IPS DF 4.7 (cell line): ENCODE data around the gene PRKCSH.
"Not testable (repeated sequence)": the region's sequence is repeated elsewhere in the genome, so short reads cannot be mapped to it uniquely, and the experiment has no call there.

Experiments
- DNase-seq: peaks from one replicate; pipeline ENCODE4 v3.0.0-alpha.2; 2013; ENCODE audit warnings: low spot score; ENCODE audit errors: extremely low read depth

The PRKCSH gene

DNA sequence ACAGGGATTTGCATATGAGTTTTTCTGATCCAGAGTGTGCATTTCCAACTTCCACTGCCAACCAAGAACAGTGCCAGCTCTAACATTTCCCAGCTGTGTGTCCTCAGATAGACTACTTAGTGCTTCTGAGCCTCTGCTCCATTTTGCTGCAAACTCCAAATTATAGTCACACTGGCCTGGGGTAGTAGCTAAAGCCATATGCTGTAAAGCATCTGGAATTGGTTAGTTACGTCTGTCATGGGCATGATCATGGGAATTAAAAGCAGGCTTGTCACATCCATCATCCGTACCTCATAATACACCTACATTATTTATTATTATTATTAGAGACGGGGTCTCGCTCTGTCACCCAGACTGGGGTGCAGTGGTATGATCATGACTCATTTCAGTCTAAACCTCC is 38.3 kb downstream of the PRKCSH start:
- DNase-seq = no peak

DNA sequence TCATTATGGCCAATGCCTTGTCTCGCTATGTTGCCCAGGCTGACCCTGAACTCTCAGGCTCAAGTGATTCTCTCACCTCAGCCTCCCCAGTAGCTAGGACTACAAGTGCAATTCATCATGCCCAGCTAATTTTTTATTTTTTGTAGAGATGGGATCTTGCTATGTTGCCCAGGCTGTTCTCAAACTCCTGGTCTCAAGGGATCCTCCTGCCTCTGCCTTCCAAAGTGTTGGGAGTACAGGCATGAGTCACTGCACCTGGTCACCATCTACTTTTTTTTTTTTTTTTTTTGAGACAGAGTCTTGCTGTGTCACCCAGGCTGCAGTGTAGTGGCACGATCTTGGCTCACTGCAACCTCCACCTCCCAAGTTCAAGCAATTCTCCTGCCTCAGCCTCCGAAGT is 39.9 kb downstream of the PRKCSH start:
- DNase-seq = not testable (repeated sequence)

- no peak for DNase-seq
Observed at GRCh38 chr19:11475861-11476260, 40.4 kb downstream of the PRKCSH start.

- DNase-seq = no peak
Observed at GRCh38 chr19:11478167-11479089, 43.0 kb downstream of the PRKCSH start.

DNA sequence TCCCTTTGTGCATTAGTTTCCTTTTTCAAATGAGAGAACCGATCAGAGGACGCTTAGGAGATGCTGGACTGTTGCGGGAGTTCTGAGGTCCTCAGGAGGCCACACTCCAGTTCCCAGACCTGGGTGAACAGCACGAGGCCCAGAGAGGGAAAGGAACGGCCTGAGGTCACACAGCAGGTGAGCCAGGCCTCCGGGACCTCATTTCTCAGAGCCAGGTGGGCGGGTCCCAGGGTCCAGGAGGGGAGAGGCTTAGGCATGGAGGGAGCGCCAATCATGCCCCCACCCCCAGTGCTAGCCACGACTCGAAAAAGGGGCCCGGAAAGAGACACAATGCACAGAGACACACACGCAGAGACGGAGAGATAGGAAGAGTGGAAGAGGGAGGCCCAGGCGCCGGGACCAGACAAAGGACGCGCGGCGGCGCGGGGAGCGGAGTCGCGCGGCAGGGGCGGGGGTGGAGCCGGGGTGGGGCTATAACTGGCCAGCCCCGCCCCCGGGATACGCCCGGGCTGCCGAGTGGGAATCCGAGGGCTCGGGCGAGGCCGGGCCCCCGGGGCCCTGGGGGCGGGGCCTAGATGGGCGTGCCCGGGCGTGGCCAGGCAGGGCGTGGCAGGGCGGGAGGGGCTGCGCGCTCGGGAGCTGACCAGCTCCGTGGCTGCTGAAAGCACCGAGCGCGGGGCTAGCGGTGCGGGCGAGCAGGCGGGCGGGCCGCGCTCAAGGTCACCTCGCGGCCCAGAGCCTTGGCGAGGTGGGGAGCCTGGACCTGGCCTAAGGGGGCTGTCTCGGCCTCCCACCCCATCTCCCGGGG is 43.9 kb downstream of the PRKCSH start:
- no peak for DNase-seq

- no peak for DNase-seq
Observed at GRCh38 chr19:11479898-11480714, 44.7 kb downstream of the PRKCSH start.

- no peak for DNase-seq
Observed at GRCh38 chr19:11480715-11481533, 45.5 kb downstream of the PRKCSH start, which contains the start of gene ELAVL3. ELAVL3 (minus strand) TSS chr19:11481046; CDS start chr19:11480608, 438 bp downstream.

DNA sequence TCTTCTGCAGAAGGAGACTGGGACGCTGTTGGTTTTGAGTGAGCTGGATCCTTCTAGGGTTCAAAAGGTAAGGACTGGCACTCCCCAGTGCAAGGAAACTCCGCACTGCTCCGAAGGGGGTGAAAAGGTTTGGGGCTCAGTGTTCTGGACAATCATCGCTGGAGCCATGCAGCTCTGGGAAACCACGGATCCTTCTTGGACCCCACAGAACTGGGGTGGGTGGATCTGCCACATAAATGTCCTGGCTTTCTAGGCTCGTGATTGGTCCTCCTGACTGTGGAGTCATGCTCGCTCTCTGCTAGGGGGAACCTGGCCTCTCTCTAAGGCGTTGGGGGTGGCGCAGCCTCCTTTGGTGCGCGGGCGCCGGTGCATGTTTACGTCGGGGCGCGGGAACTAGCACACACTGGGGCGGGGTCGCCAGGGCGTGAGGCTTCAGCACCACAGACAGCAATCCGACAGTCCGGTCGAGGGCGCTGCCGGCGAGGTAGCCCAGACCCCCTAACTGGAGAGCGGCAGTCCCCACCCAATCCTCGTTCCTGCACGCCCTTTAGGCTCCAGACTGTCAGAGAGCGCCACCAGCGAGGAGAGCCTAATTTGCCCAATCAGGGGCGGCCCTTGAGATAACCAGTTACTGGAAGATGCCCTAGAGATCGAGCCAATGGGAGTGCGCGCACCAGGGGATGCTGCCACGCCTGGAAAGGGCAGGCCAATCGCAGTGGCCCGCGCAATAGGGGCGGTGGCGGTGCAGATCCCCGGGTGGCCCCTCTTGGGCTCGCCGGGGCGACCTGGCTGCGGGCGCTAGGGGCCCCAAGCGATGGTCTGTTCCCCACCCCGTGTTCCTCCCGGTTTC is 46.3 kb downstream of the PRKCSH start:
- DNase-seq = no peak

DNA sequence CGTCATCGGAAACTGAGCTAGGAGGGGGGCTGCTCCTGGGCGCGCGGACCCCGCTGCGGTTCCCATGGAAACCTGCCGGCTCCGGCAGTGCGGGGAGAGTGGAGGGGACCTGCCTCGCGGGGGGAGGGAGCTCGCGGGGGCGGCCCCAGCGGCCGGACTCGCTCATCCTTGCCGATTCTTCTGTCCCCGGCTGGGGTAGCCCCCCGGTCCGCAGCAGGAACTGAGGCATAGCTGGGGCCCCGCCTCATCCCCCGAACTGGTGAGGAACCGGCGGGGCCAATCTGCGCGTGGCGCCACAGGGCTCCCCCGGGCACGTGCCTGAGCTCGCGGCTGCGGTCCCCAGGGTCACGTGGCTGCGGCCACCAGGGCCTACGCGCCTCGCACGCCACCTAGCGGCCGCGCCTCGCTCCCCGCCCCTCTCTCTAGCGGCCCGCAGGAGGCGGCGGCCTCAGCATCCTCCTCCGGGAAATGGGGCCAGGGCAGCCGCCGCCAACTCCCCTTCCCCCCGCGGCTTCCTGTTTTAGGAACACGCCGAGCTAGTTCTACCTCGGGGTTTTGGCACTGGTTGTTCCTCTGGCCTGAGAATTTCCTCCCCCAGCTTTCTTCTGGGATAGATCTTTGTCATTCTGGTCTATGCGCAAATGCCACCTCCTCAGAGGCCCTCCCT is 47.1 kb downstream of the PRKCSH start:
- DNase-seq = no peak

DNA sequence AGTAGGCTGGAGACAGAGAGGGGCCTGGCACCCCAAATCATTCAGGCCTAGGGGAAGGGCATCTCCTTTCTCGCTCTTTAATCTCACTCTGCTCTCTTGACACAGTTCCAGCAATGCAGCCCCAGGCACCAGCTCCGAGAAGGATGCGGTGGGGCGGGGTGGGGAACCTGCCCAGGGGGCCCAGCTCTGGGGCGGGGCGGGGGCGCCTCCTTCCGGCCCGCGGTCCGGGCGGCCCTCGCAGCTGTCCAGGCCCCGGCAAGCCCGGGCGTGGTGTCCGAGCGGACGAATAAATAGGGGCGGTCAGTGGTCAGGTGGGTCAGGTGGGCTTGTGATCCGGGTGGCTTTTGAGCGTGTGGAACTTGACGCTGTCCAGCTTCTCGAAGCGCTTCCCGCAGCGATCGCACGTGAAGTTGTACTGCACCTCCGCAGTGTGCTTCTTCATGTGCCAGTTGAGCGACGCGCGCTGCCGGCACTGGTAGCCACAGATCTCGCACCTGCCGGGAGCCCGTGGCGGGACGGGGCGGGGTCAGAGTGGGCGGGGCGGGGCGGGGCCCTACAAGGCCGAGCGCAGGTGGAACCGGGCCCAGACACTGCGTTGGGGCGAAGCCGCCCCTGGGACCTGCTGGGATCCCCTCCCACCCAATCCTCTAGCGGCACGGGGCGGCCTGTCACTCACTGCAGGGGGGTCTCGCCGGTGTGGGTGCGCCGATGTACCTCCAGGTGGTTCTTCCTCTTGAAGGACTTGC is 48.1 kb downstream of the PRKCSH start:
- no peak for DNase-seq

GRCh38 chr19:11485245-11485837 is 49.9 kb downstream of the PRKCSH start:
- no peak for DNase-seq

DNA sequence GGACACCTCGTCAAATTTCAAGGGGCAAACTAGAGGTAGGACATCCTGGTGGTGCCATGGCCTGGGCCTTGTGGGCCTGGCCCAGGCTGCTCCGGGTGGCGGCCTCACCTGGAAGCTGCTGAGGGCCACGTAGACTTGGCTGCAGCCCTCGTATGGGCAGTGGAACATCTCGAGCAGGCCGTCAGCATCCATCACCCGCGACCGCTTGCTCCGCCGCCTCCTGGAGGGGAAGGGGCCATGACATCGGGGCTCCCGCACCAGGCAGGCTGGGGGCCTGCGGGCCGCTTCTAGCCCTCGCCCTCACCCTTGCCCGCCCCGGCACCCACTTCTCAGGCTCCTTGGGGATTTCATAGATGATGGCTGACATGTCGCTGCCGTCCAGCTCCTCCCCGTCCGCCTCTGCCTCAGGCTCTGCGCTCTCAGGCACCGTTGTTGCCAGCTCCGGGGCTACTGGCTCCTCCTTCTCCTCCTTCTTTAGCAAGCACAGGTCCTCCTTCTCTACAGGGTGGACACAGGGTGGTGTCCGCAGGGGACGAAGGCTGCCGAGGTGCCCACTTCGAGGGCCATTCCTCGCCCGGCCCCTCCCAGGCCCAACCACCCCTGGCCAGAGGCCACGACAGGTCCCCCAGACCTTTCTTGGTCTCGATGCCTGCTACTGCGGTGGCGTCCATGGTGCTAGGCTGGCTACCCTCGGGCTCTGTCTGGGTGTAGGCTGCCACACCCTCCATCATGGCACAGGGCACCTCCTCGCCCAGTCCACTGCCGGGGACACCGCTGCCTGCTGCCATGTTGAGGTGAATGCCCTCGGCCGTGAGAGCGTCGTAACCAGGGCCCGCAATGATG is 51.4 kb downstream of the PRKCSH start:
- DNase-seq = no peak

GRCh38 chr19:11489378-11489777 is 53.9 kb downstream of the PRKCSH start:
- DNase-seq = no peak

- no peak for DNase-seq
Observed at GRCh38 chr19:11494634-11495285, 59.3 kb downstream of the PRKCSH start.

DNA sequence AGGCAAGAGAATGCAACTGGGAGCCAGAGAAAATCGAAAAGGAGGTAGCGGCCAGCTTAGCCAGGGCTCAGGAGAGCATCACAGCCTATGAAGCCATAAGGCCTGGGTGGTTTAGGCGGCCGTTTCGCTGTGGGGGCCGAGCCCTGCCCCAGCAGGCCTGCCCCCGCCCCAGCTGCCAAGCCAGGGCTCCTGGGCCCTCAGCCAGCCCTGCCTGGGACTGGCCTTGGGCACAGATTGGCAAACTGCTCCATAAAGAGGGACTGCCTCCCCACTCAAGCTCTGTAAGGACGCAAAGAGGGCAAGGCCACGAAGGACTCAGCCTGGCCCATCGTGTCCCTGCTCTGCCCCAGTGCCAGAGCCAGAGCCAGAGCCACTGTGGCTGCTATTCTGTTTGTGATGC is 60.0 kb downstream of the PRKCSH start:
- DNase-seq = no peak

GRCh38 chr19:11495885-11496284 is 60.5 kb downstream of the PRKCSH start:
- DNase-seq = no peak
